ENCODE measurements around the gene DDX41.
"Not testable (repeated sequence)": the region's sequence is repeated elsewhere in the genome, so short reads cannot be mapped to it uniquely, and the experiment has no call there.

The DDX41 gene

GRCh38 chr5:177498013-177498787, 18.6 kb downstream of the DDX41 start:
- no peak for DNase-seq (ENCODE audit: low read depth)

GRCh38 chr5:177497292-177498012, 19.3 kb downstream of the DDX41 start, which contains the start of gene PDLIM7:
Gene PDLIM7, minus strand, starts transcription at chr5:177497604. Its CDS starts 1,092 bp downstream, at chr5:177496512.
- DNase-seq (ENCODE audit: low read depth), result peak; percentile 88

- DNase-seq (ENCODE audit: low read depth), result no peak
Measured at GRCh38 chr5:177496727-177497291, 20.0 kb downstream of the DDX41 start.

- no peak for DNase-seq (ENCODE audit: low read depth)
Measured at GRCh38 chr5:177496070-177496726, 20.6 kb downstream of the DDX41 start.

- DNase-seq (ENCODE audit: low read depth), result no peak
Measured at GRCh38 chr5:177495243-177496060, 21.3 kb downstream of the DDX41 start.

GRCh38 chr5:177494346-177495195, 22.2 kb downstream of the DDX41 start:
- DNase-seq (ENCODE audit: low read depth), result no peak

GRCh38 chr5:177493795-177494345, 22.9 kb downstream of the DDX41 start:
- DNase-seq (ENCODE audit: low read depth), result no peak

- DNase-seq (ENCODE audit: low read depth), result no peak
Measured at GRCh38 chr5:177492841-177493240, 23.9 kb downstream of the DDX41 start.

- no peak for DNase-seq (ENCODE audit: low read depth)
Measured at GRCh38 chr5:177491983-177492746, 24.6 kb downstream of the DDX41 start.

GRCh38 chr5:177491429-177491945, 25.3 kb downstream of the DDX41 start:
- no peak for DNase-seq (ENCODE audit: low read depth)

GRCh38 chr5:177490992-177491391, 25.8 kb downstream of the DDX41 start:
- no peak for DNase-seq (ENCODE audit: low read depth)

GRCh38 chr5:177490311-177490991, 26.3 kb downstream of the DDX41 start:
- DNase-seq (ENCODE audit: low read depth), result no peak

GRCh38 chr5:177489119-177489716, 27.5 kb downstream of the DDX41 start:
- DNase-seq (ENCODE audit: low read depth), result no peak

- no peak for DNase-seq (ENCODE audit: low read depth)
Measured at GRCh38 chr5:177487975-177488374, 28.8 kb downstream of the DDX41 start.

- no peak for DNase-seq (ENCODE audit: low read depth)
Measured at GRCh38 chr5:177487144-177487543, 29.6 kb downstream of the DDX41 start.

- no peak for DNase-seq (ENCODE audit: low read depth)
Measured at GRCh38 chr5:177486256-177486655, 30.5 kb downstream of the DDX41 start.

- DNase-seq (ENCODE audit: low read depth), result not testable (repeated sequence)
Measured at GRCh38 chr5:177485753-177486152, 31.0 kb downstream of the DDX41 start.

GRCh38 chr5:177484902-177485549, 31.7 kb downstream of the DDX41 start:
- no peak for DNase-seq (ENCODE audit: low read depth)

All from stimulated activated CD4-positive, alpha-beta T cell treated with anti-CD3 and anti-CD28 coated beads, Interleukin-2, amount 100 ng/mL, for 4 hours (primary cell).